SU-DHL-6 (cell line): ENCODE measurements around the gene RAI14.

Experiments
- H2AFZ ChIP-seq: fragments of 200-600 bp; sonication (generic); 2 replicates; pipeline ENCODE4 v1.6.1; 2014; ENCODE audit warnings: low read depth, mild to moderate bottlenecking, moderate library complexity, mixed read lengths, antibody characterized with exemption, low read length; ENCODE audit not compliant: severe bottlenecking
- H3F3A ChIP-seq: fragments of 200-600 bp; shearing (Covaris generic); 2 replicates; pipeline ENCODE4 v1.6.0; 2016; ENCODE audit warnings: antibody characterized with exemption, mild to moderate bottlenecking; ENCODE audit not compliant: insufficient read depth
- H3K27ac ChIP-seq: fragments of 200-600 bp; sonication (generic); 2 replicates; pipeline ENCODE4 v1.5.1; 2016; ENCODE audit warnings: low read depth, mild to moderate bottlenecking, low read length, moderate library complexity, mixed read lengths
- H3K27me3 ChIP-seq: fragments of 200-600 bp; sonication (generic), shearing (Covaris generic); 2 replicates; pipeline ENCODE4 v1.6.0; 2014; ENCODE audit warnings: mild to moderate bottlenecking, low read length
- H3K36me3 ChIP-seq: fragments of 200-600 bp; sonication (generic); 2 replicates; pipeline ENCODE4 v1.6.1; 2014; ENCODE audit warnings: mild to moderate bottlenecking, low read length, mixed read lengths
- H3K4me2 ChIP-seq: fragments of 300-600, 200-600 bp; shearing (Covaris generic), sonication (generic); 2 replicates; pipeline ENCODE4 v1.6.0; 2014; ENCODE audit warnings: low read length, low read depth, mild to moderate bottlenecking; ENCODE audit not compliant: poor library complexity, severe bottlenecking
- H3K4me3 ChIP-seq: fragments of 200-600 bp; sonication (generic); 2 replicates; pipeline ENCODE4 v1.5.1; 2014; ENCODE audit warnings: antibody characterized with exemption, low read length, mild to moderate bottlenecking, mixed read lengths; ENCODE audit not compliant: insufficient read depth, poor library complexity, severe bottlenecking
- H3K79me2 ChIP-seq: fragments of 200-600 bp; sonication (generic); 2 replicates; pipeline ENCODE4 v1.6.1; 2014; ENCODE audit warnings: mild to moderate bottlenecking, low read length, moderate library complexity; ENCODE audit not compliant: insufficient read depth
- H3K9ac ChIP-seq: fragments of 200-600 bp; sonication (generic); 2 replicates; pipeline ENCODE4 v1.7.0; 2014; ENCODE audit warnings: mild to moderate bottlenecking, low read length
- H3K9me2 ChIP-seq: fragments of 200-600 bp; sonication (generic); replicated peaks from 2 replicates; pipeline ENCODE4 v1.6.1; 2014; ENCODE audit warnings: low read length; ENCODE audit not compliant: insufficient read depth
- H3K9me3 ChIP-seq: fragments of 200-600 bp; sonication (generic); 2 replicates; pipeline ENCODE4 v1.6.1; 2014; ENCODE audit warnings: low read length, mixed read lengths; ENCODE audit not compliant: insufficient read depth
- H4K20me1 ChIP-seq: fragments of 200-600 bp; sonication (generic); 2 replicates; pipeline ENCODE4 v1.6.1; 2014; ENCODE audit warnings: low read depth, mild to moderate bottlenecking, antibody characterized with exemption, low read length, moderate library complexity, mixed read lengths
- CTCF ChIP-seq: fragments of 200-600 bp; sonication (generic); IDR thresholded peaks from one replicate; pipeline ENCODE4 v1.5.1; 2017; ENCODE audit warnings: antibody characterized with exemption, mild to moderate bottlenecking, low read length, moderate library complexity; ENCODE audit not compliant: insufficient read depth, poor library complexity, severe bottlenecking
- EZH2phosphoT487 ChIP-seq: fragments of 200-600 bp; sonication (generic), shearing (Covaris generic); conservative IDR thresholded peaks from 2 replicates; pipeline ENCODE4 v1.6.1; 2018; ENCODE audit warnings: mild to moderate bottlenecking, antibody characterized with exemption, low read length, moderate library complexity, mixed read lengths

The RAI14 gene

GRCh38 chr5:34843497-34843896 lies 187.4 kb downstream of the RAI14 start:
- no peak overlapping the region for H3K9ac ChIP-seq
- H4K20me1 ChIP-seq, result no peaks in the 10 kb centered on the region
- no peak overlapping the region for H2AFZ ChIP-seq
- H3K4me2 ChIP-seq, result no peak overlapping the region
- no peak overlapping the region for H3K4me3 ChIP-seq
- H3F3A ChIP-seq, result no peaks in the 10 kb centered on the region
- no peaks in the 10 kb centered on the region for H3K79me2 ChIP-seq
- H3K36me3 ChIP-seq, result no peaks in the 10 kb centered on the region
- no peak for TF ChIP-seq EZH2phosphoT487
- TF ChIP-seq CTCF, result no peak
- H3K9me3 ChIP-seq, result no peaks in the 10 kb centered on the region
- H3K27ac ChIP-seq, result no peak overlapping the region
- no peaks in the 10 kb centered on the region for H3K9me2 ChIP-seq
- no peaks in the 10 kb centered on the region; the same call in 1 of the 2 replicates for H3K27me3 ChIP-seq

- H2AFZ ChIP-seq, result no peak overlapping the region
- H3K27me3 ChIP-seq, result no peaks in the 10 kb centered on the region; the same call in 1 of the 2 replicates
- no peaks in the 10 kb centered on the region for H4K20me1 ChIP-seq
- H3K9ac ChIP-seq, result no peak overlapping the region
- no peaks in the 10 kb centered on the region for H3K9me2 ChIP-seq
- no peaks in the 10 kb centered on the region for H3K36me3 ChIP-seq
- no peaks in the 10 kb centered on the region for H3K9me3 ChIP-seq
- H3K4me2 ChIP-seq, result no peak overlapping the region
- no peak overlapping the region for H3K4me3 ChIP-seq
- no peaks in the 10 kb centered on the region for H3K79me2 ChIP-seq
- TF ChIP-seq EZH2phosphoT487, result no peak
- no peak for TF ChIP-seq CTCF
- no peak overlapping the region for H3K27ac ChIP-seq
- no peaks in the 10 kb centered on the region for H3F3A ChIP-seq
Measured at GRCh38 chr5:34844106-34844505, 188.0 kb downstream of the RAI14 start.

GRCh38 chr5:34844999-34845398 lies 188.9 kb downstream of the RAI14 start:
- no peaks in the 10 kb centered on the region; the same call in 1 of the 2 replicates for H3K27me3 ChIP-seq
- no peaks in the 10 kb centered on the region for H3F3A ChIP-seq
- H3K4me3 ChIP-seq, result no peak overlapping the region
- no peak overlapping the region for H3K9ac ChIP-seq
- H3K27ac ChIP-seq, result no peak overlapping the region
- H3K79me2 ChIP-seq, result no peaks in the 10 kb centered on the region
- no peak overlapping the region for H2AFZ ChIP-seq
- no peaks in the 10 kb centered on the region for H4K20me1 ChIP-seq
- no peaks in the 10 kb centered on the region for H3K9me3 ChIP-seq
- no peaks in the 10 kb centered on the region for H3K36me3 ChIP-seq
- H3K9me2 ChIP-seq, result no peaks in the 10 kb centered on the region
- no peak overlapping the region for H3K4me2 ChIP-seq
- no peak for TF ChIP-seq EZH2phosphoT487
- TF ChIP-seq CTCF, result no peak
